GM21515 (cell line): ENCODE results near the gene ADARB2.
A peak's percentile ranks its signal among the peaks of the same experiment; 100 is the strongest.

Experiments used
- ATAC-seq: cut with Tn5 transposase; IDR thresholded peaks from one replicate; pipeline ENCODE4 v1.9.1; 2021; ENCODE audit not compliant: unreplicated experiment

ADARB2 gene

GRCh38 chr10:1664333-1664964 lies 72.9 kb downstream of the ADARB2 start:
- ATAC-seq: no peak

- ATAC-seq: no peak
Observed at GRCh38 chr10:1663226-1663625, 74.1 kb downstream of the ADARB2 start.

GRCh38 chr10:1662438-1663025 lies 74.8 kb downstream of the ADARB2 start:
- ATAC-seq: peak; percentile 33

GRCh38 chr10:1661859-1662437 lies 75.4 kb downstream of the ADARB2 start:
- ATAC-seq: peak; percentile 71

- peak; percentile 4 for ATAC-seq
Observed at GRCh38 chr10:1661416-1661815, 75.9 kb downstream of the ADARB2 start.

- ATAC-seq: no peak
Observed at GRCh38 chr10:1660815-1661214, 76.5 kb downstream of the ADARB2 start.

- no peak for ATAC-seq
Observed at GRCh38 chr10:1660386-1660785, 76.9 kb downstream of the ADARB2 start.

GRCh38 chr10:1659221-1659791 lies 78.0 kb downstream of the ADARB2 start:
- no peak for ATAC-seq

- no peak for ATAC-seq
Observed at GRCh38 chr10:1658658-1659057, 78.7 kb downstream of the ADARB2 start.

GRCh38 chr10:1657479-1657878 lies 79.8 kb downstream of the ADARB2 start:
- no peak for ATAC-seq

GRCh38 chr10:1655367-1655766 lies 82.0 kb downstream of the ADARB2 start:
- no peak for ATAC-seq

- ATAC-seq: no peak
Observed at GRCh38 chr10:1654811-1655356, 82.4 kb downstream of the ADARB2 start.

GRCh38 chr10:1654247-1654646 lies 83.1 kb downstream of the ADARB2 start:
- no peak for ATAC-seq

- no peak for ATAC-seq
Observed at GRCh38 chr10:1653321-1653720, 84.0 kb downstream of the ADARB2 start.

- ATAC-seq: no peak
Observed at GRCh38 chr10:1652151-1652550, 85.2 kb downstream of the ADARB2 start.

- ATAC-seq: no peak
Observed at GRCh38 chr10:1651270-1651966, 85.9 kb downstream of the ADARB2 start.

GRCh38 chr10:1650542-1651269 lies 86.6 kb downstream of the ADARB2 start:
- ATAC-seq: no peak

- peak; percentile 51 for ATAC-seq
Observed at GRCh38 chr10:1648648-1649047, 88.7 kb downstream of the ADARB2 start.

- ATAC-seq: no peak
Observed at GRCh38 chr10:1646332-1646731, 91.0 kb downstream of the ADARB2 start.

- no peak for ATAC-seq
Observed at GRCh38 chr10:1645896-1646295, 91.4 kb downstream of the ADARB2 start.
